DMS 273 treated with DMSO at 0.1 percent for 48 hours (cell line): ENCODE measurements around the gene KLK14.

Experiments
- DNase-seq: peaks from one replicate; lab custom pipeline; 2025; lab: John Stamatoyannopoulos, UW

KLK14 gene, protein sequence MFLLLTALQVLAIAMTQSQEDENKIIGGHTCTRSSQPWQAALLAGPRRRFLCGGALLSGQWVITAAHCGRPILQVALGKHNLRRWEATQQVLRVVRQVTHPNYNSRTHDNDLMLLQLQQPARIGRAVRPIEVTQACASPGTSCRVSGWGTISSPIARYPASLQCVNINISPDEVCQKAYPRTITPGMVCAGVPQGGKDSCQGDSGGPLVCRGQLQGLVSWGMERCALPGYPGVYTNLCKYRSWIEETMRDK

DNA sequence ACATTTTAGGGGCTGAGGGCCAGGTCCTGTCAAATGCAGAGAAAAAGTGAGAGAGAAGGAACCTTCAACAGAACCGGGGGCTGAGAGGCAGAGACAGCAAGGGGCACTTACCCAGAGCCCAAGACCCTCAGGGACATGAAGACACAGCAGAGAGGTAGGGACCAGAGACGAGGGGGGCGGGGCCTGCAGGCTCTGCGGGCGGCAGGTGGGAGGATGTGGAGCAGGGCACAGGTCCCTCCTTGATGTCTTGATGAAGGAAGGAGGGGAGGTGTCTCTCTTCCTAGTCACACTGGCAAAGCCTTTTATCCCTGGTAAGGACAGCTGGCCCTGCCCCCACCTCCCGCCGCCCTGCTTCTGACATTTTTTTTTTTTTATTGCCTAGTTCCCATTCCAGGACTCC is at the start of gene KLK14:
KLK14 (minus strand) TSS at position 277 of the 400 bp plus-strand sequence; CDS start at position 4, 273 bp downstream.
- no peak for DNase-seq

DNA sequence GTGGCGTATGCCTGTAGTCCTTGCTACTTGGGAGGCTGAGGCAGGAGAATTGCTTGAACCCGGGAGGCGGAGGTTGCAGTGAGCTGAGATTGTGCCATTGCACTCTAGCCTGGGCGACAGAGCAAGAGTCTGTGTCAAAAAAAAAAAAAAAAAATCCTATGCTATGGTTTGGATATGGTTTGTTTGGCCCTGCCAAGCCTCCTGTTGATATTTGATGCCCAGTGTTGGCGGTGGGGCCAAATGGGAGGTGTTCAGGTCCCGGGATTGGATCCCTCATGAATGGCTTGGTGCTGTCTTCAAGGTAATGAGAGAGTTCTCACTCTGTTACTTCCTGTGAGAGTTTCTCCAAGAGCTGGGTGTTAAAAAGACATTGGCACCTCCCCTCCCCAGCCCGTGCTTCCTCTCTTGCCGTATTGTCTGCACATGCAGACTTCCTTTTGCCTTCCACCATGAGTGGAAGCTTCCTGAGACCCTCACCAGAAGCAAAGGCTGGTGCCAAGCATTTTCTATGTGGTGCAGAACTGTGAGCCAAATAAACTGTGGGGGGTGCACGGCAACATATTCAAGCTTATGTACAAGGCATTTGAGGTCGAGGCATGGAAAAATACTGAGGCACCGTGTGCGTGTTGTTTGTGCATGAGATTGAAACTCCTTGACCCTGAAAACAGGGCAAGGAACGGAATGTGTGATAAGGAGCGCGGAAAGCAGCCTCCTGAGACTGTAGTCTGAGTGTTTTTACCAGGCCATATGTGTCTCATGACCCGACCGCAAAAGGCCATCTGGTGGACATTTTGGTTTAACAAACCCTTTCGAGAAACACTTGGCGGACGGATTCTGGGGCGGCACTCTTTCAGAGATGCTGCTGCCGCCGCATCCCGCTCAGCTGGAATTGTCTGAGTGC is 49.3 kb upstream of the KLK14 start:
- peak; percentile 20 for DNase-seq

DNA sequence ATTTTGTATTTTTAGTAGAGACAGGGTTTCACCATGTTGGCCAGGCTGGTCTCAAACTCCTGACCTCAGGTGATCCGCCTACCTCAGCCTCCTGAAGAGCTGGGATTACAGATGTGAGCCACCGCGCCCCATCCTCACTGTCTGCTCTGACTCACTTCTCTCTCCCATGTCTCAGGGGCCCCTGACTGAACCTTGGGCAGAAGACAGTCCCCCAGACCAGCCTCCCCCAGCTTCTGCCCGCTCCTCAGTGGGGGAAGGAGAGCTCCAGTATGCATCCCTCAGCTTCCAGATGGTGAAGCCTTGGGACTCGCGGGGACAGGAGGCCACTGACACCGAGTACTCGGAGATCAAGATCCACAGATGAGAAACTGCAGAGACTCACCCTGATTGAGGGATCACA is 47.0 kb upstream of the KLK14 start:
- no peak for DNase-seq

DNA sequence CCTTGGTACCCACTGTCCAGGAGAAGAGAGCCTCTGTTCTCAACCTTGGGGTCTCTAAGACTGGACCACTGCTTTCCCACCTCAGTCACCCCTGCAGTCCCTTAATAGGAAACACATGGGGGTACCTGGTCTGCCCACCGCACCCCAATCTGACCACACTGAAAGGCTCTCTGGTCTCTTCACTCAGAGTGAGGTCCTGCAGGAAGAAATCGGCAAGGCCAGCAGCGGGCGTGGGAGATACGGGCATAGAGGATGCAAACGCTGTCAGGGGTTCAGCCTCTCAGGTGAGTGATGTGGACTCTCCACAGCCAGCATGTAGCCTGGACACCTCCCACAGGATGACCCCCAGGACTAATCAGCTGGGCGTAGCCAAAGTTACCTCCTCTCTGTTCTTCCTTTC is 45.5 kb upstream of the KLK14 start:
- no peak for DNase-seq

DNA sequence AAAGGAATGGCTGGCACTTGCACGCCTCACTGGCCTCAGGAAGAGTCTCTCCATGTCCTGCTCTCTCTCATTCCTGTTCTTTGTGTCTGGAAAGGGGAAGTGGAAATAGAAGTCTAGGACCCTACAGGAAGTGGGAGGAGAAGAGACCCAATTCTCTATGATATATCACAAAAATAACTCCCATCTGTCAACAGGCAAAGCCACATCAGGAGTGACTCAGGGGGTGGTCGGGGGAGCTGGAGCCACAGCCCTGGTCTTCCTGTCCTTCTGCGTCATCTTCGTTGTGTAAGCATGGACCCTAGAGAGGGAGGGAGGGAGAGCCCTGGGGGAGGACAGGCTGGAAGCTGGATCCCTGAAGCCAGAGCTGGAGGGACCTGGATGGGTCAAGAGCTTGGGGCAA is 45.1 kb upstream of the KLK14 start:
- no peak for DNase-seq

DNA sequence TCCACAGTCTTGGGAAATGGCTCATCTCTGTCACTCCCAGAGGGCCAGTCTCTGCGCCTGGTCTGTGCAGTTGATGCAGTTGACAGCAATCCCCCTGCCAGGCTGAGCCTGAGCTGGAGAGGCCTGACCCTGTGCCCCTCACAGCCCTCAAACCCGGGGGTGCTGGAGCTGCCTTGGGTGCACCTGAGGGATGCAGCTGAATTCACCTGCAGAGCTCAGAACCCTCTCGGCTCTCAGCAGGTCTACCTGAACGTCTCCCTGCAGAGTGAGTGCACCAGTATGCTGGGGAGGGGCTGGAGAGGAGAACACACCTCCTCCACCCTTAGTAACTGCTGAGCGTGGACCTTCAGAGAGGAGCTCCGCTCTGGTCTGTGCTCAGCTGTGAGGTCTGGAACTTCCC is 44.3 kb upstream of the KLK14 start:
- no peak for DNase-seq

DNA sequence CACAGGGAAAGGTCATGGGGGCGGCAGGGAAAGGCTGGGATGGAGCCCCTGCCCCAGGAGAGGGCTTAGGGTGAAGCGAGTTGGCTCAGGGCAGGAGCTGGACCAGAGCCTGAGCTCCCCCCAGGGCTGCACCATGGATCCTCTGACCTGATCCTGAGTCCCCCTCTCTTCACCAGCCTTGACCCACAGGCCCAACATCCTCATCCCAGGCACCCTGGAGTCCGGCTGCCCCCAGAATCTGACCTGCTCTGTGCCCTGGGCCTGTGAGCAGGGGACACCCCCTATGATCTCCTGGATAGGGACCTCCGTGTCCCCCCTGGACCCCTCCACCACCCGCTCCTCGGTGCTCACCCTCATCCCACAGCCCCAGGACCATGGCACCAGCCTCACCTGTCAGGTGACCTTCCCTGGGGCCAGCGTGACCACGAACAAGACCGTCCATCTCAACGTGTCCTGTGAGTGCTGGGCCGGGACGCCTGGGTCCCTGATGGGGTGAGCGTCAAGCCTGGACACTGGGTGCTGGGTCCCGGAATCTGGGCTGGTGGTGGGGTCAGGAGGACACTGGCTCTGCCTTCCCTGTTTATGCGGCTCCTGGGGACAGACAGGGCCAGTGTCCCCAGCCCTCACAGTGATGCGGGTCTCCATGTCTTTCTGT is 42.9 kb upstream of the KLK14 start:
- DNase-seq: no peak

DNA sequence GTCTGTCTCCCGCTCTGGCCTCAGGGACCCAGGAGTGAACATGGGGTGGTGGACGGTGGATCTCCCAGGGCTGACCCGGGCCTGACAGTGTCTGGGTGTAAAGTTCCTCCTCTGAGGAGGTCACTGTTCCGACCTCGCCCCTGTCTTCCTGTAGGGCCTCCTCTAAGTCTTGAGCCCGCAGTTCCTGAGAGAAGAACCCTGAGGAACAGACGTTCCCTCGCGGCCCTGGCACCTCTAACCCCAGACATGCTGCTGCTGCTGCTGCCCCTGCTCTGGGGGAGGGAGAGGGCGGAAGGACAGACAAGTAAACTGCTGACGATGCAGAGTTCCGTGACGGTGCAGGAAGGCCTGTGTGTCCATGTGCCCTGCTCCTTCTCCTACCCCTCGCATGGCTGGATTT is 42.0 kb upstream of the KLK14 start, which contains the start of gene SIGLEC9:
SIGLEC9 (plus strand) TSS at position 178 of the 400 bp plus-strand sequence; CDS start at position 247, 69 bp downstream.
- no peak for DNase-seq

DNA sequence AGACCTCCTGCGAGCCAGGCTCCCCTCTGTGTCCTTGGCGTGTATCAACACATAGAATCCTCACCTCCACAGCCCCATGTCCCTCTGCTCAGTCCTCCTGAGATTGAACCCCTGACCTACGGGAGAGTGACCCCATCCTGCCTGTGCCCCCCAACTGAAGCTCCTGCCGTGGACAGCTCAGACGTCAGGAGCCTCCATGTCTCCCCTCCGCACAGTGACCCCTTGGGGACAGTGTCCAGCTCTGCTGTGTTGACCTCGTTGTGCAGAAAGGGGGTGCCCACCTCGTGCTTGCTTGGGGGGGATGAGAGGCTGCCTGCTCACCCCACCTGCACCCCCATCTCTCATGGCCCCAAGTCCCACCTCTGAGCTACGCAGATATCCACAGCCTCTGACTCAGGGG is 41.5 kb upstream of the KLK14 start:
- DNase-seq: no peak

DNA sequence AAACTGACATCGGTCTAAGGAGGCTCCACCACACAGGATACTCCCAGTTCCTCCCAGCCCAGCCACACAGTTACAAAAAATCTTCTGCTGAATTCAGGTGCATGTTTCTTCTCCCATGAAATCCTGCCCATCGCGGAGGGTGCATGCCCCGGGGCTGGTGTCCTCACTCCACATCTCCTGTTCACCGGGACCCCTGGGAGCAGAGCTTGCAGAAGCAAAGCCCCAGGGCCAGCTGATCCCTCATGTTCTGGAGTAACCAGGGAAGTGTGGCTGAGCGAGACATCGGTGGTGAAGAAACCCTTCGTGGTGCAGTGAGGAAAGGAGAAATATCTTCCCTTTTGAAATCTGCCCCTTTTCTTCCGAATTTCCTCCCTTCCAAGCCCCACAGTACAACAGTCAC is 41.1 kb upstream of the KLK14 start:
- no peak for DNase-seq

DNA sequence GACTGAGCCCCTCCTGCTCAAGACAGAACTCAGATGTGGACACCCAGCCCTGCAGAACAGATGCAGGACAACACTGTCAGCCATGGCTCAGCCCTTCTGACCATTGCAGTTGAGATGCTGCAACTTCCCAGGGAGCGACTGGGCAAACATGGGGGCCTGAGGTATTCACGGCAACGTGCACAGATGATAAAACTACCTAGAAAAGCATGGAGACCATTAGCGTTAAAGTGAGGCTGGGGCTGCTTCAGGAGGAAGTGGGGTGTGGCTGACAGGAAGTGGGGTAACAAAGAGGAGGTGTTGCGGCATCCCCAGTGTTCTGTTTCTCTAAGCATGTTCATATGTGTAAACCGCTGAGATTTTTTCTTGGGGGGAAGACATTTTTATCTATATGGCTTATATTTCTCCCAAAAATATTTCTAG is 40.7 kb upstream of the KLK14 start:
- DNase-seq: no peak

DNA sequence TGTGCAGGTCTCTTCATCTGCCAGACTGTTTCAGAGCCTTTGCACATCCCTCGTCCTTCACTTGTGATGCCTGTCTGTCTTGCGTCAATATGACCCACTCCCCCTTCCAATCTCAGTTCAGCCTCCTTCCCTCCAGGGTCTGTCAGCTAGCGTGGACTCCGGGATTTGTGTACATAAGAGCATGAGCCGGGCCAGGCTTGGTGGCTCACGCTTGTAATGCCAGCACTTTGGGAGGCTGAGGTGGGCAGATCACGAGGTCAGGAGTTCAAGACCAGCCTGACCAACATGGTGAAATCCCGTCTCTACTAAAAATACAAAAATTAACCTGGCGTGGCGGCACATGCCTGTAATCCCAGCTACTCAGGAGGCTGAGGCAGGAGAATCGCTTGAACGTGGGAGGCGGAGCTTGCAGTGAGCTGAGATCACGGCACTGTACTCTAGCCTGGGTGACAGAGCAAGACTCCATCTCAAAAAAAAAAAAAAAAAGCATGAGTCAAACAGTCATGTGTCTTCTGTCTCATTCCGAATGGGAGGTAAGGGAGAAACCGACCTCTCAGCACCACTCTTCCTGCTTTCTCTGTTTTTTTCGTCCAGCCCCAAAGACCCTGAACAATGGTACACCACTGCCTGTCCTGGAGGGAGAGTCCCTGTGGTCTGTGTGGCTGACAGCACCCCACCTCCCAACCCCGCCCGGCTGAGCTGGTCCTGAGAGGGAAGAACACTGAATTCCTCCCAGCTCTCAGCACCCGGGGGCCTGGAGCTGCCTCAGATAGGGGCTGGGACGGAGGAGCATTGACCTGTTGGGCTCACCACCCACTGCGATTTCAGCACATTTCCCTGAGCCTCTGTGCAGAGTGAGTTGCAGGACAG is 39.7 kb upstream of the KLK14 start:
- DNase-seq: no peak

DNA sequence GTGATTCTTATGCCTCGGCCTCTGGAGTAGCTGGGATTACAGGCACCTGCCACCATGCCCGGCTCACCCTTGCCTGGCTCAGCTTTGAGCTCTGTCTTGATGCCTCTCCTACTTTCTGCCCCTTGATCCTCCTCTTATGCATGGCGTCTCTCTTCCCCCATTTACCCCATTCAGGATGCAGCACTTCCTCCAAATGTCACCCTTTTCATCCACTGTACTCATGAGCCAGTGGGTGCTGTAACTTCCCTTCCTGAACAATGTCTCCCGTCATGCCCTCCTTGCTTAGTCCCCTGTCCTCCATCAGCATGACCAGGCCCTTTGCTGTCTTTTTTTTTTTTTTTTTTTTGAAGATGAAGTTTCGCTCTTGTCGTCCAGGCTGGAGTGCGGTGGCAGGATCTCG is 38.6 kb upstream of the KLK14 start:
- no peak for DNase-seq

DNA sequence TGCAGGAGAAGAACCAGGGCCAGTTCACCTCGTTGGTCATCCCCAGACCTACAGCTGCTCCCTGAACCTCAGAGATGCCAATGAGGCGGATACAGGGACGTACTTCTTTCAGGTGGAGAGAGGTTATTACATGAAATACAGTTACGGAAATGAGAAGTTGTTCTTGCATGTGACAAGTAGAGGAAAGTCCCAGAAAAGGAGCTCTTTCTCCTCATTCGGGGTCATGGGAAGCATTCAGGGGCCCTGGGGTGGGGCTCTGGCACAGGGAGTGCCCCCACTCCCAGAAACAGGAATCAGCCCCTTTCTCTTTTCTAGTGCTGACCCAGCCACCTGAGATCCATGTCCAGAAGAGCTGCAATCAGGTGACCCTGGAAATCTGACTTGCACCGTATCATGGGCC is 37.5 kb upstream of the KLK14 start:
- DNase-seq: no peak

DNA sequence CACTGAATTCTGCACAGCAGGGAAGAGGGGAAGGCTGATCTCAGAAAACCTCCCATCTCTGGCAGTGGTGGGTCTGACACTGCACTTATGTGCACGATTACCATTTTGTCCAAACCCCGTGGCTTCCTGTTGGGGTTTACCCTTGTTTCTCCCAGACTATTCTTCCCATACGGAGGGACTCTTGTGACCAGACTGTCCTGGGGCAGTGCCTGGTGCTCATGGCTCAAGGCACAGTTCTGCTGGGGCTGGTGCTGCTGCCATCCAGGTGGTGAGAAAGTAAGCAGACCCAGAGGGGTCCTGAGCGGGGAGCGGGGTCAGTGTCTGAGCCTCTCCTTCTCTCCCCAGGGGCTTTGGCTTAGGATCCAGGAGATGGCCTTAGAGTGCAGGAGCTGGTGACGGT is 36.9 kb upstream of the KLK14 start:
- DNase-seq: no peak

DNA sequence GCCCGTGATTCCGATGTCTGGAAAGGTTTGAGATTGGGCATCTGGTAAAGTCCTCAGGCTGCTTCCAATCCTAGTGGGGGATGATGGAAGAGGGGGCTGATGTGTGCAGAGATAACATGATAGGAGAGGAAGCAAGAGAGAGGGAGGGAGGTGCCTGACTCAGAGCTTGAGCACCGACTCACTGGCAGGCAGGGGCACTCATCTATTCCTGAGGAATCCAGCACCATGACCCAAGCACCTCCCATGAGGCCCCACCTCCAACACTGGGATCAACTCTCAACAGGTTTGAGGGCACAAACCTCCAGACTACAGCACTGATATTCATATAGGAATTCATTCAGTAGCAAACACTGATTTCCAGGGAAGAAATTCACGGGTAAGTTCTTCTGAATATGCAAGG is 36.4 kb upstream of the KLK14 start:
- no peak for DNase-seq

DNA sequence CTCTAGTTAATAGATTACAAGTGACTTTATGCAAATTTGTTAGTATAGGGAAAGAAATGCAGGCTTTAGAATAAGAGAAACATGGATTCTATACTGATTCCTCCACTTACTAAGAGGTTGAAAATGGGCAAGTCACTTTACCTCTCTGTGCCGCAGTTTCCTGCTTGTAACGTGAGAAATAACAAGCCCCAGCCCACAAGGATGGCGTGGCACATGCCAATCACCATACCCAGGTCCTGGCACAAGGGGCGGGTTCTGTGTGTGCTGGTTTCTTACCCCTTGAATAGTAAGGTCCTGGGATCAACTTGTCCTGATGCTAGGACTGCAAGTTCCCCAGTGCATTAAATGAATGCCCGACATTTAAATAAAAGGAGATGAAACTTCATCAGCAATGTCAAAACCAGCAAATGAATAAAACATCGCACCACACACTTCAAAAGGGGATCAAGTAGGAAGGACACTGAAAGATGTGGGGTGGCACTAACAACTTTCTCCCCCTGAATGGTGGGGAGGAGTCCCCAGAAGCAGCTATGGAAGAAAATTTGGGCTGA is 34.1 kb upstream of the KLK14 start:
- DNase-seq: no peak

DNA sequence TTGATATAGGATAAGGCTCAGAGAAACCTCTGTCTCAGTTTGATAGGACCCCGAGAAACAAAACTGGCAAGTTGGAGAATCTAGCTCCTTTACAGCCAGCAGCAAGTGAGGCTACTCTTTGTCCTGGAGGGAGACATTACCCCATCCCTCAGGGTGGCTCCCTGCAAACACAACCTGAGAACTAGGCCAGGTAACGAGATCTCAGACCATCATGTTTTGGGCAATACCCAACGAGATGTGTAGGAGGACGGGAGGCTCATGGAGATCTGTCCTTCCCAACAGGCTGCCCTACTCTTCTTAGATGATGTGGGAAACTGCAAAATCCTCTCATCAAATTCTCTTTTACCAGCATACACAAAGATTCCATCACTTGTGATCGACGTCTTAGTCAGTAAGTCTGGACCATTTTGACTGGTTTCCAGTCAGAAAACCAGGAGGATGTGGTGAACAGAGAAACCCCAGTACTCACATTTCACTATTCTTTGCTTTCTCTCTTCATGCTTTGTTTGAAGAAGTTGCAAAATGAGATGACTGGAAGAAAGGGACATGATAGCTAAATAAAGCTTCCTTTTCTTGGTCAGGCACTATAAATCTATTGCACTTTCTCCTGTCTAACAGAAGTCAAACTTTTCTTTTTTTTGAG is 31.5 kb upstream of the KLK14 start:
- DNase-seq: no peak

DNA sequence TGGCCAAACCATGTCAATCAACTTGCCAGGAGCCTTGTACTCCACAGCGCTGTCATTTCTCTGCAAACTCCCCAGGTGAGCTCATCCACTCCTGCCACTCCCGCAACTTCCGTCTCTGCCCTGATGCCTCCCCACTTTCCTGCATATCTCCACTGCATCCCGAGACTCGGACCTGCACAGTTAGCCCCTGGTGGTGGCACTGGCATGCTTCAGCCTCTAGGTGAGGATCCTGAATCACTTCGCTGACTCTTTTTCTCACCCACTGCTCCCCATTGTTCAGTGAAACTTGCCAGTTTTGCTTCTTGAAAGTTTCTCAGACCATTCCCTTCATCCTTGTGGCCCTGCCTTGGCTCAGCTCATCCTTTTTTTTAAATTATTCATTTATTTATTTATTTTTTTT is 28.9 kb upstream of the KLK14 start:
- no peak for DNase-seq

DNA sequence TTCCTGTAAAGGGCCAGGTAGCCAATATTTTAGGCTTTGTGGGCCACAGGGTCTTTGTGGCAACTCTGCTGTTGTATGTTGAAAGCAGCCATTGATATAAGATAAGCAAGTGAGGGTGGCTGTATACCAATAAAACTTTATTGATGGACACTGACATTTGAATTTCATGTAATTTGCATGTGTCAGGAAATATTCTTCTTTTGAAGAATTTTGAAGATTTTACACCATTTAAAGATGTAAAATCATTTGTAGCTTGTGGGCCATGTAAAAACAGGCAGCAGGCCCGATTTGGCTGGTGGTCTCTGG is 27.9 kb upstream of the KLK14 start:
- DNase-seq: no peak

DNA sequence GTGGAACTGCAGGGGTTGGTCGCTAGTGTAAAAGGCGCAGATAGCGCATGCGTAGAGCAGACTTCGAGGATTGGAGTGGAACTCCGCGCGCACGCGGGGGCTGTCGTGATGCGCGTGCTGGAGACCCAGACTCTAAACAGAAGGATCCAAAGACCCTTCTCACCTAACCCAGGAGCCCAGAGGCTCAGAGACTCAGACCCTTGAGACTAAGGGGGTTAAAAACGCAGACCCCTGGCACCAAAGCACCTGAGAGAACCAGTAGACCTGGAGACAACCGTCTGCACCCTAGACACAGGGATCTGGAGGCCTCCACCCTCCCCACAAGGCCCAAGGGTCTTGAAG is 26.1 kb upstream of the KLK14 start:
- no peak for DNase-seq
